ENCODE results near the gene ACSL1.

ACSL1 gene

DNA sequence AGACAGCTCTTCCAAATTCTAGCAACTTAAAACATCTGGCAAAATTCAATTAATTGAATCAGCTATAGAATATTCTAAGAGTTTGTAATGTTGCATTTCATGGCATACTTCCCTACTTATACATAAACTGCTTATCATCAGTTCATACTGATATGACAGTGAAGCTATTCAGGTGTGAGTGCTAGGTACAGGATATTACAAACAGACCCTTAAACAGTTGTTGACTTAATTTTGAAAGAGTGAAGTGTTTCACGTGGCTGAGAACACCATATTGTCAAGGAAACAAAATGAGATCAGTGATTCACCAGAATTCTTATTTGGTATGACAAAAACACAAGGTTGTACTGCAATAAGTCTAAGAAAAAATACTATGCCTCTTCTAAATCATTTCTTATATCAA, 119.3 kb downstream of the ACSL1 start:
- DNase-seq: no peak

DNA sequence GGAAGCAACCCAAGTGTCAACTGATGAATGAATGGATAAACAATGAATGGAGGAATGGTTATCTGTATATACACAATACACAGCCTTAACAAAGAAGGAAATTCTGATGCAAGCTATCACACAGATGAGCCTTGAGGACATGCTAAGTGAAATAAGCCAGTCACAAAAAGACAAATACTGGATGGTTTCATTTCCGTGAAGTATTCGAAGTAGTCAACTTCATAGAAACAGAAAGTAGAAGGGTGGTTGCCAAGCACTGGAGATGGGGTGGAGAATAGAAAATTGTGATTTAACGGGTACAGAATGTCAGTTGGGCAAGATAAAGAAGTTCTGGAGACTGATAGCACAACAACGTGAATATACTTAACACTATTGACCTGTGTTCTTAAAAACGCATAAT, 120.1 kb downstream of the ACSL1 start:
- no peak for DNase-seq

Measured in NK-92 treated with Interleukin-12 subunit alpha and Interleukin-12 subunit beta, amount 100 ng/mL, for 24 hours (cell line).